OCI-LY7 (cell line): Measurements from ENCODE around the gene WDR41.

Experiments
- CTCF ChIP-seq: fragments of 200-600 bp; sonication (generic); conservative IDR thresholded peaks from 2 replicates; pipeline ENCODE4 v1.5.1; 2014; ENCODE audit warnings: mild to moderate bottlenecking, antibody characterized with exemption, low read length, moderate library complexity, mixed read lengths
- EZH2phosphoT487 ChIP-seq: fragments of 200-600 bp; sonication (generic); IDR thresholded peaks from 2 replicates; pipeline ENCODE4 v1.6.1; 2018; ENCODE audit warnings: low read depth, borderline replicate concordance, mild to moderate bottlenecking, mixed run types, antibody characterized with exemption, low read length, moderate library complexity, mixed read lengths

- TF ChIP-seq CTCF (no peak), EZH2phosphoT487 (no peak)
Observed at GRCh38 chr5:77425420-77425819, 66.7 kb downstream of the WDR41 start.
